ENCODE data around the gene MBP. TPM values are rescaled to one million over a fixed set of nuclear protein-coding genes. Genes with fewer than 3 reads are reported as not detected.

The MBP gene
- total and polyA plus RNA-seq, 10 of the 15 experiments (the other 5 are each of a cell fraction or from before 2014, with no cell fraction given) = 12.2 to 67.8 (median 42.1) TPM

DNA sequence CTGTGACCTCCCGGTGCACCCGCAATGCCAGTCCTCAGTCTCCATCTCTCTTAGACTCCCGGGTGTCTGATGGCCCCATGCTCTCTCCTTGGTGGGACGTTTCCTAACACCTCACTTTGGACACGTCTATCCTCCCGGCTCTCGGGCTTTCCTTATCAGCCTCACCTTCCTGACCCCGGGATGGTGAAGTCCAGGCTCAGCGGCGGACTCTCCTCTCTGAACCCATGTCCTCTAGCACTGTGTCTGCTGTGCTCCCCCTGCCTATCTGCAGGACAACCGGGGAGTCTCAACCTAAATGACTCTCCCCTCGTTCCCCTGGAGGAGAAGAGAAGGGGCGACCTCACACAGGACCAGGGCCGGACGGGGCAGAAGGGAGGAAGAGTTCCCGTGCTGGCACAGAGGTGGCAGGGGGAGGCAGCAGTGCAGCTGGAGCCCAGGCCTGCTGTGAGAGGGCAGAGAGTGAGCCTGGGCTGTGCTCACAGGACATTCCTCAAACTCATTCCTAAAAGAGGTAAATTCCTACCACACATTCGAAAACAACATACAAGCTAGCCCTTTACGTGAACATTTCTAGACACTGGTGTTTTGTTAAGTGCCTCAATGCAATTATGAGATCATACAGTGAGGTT lies 41.9 kb downstream of the MBP start:
- no peak overlapping the region for H3K9ac ChIP-seq (ENCODE audit: control insufficient read depth, insufficient read depth, low read length)
- no peaks in the 10 kb centered on the region for H3K27me3 ChIP-seq (replicated peaks in 1 of 2; ENCODE audit: control insufficient read depth in 2 of 2, insufficient read depth in 2 of 2, low read length in 1 of 2)
- FAIRE-seq (no peak), DNase-seq (ENCODE audit: low read depth, low spot score) (no peak), ATAC-seq (no peak)
- in situ Hi-C loops (cut with MboI) (no loop called here), intact Hi-C loops (cut with micrococcal nuclease; ENCODE audit: unreplicated experiment) (no loop called here)
- ChIA-PET CTCF (no interaction called here), POLR2A (no interaction called here), RAD21 (ENCODE audit: unreplicated experiment) (no interaction called here), SMC1A (ENCODE audit: uncharacterized antibody, unreplicated experiment) (interaction anchor here (1.0 to 1.5 kb wide), 2 partner anchors 15 to 27 kb away, joined by 3 to 4 read pairs; no protein-coding TSS in a partner anchor)
- no peak overlapping the region for H2AFZ ChIP-seq (ENCODE audit: control insufficient read depth, low read depth, low read length)
- no peak overlapping the region for H3K27ac ChIP-seq (ENCODE audit: control insufficient read depth, insufficient read depth)
- H4K20me1 ChIP-seq (ENCODE audit: control insufficient read depth, insufficient read depth) = no peaks in the 10 kb centered on the region
- H3K4me3 ChIP-seq = no peak overlapping the region
- H3K4me2 ChIP-seq (ENCODE audit: control insufficient read depth, insufficient read depth) = no peak overlapping the region
- peaks cover 21% of the 10 kb centered on the region for H3K79me2 ChIP-seq (ENCODE audit: control insufficient read depth, insufficient read depth, low read length)
- BruUV-seq (replicated peaks) = no TSS peak
- peaks cover 21 to 25% of the 10 kb centered on the region in 2 experiments for H3K36me3 ChIP-seq (ENCODE audit: control insufficient read depth in 2 of 2, insufficient read depth in 2 of 2, low read length in 1 of 2)
- H3K4me1 ChIP-seq (ENCODE audit: control insufficient read depth, insufficient read depth, low read length) = peaks cover 3% of the 10 kb centered on the region
- WGBS (ENCODE audit: insufficient coverage, insufficient replicate concordance, low lambda C conversion rate, missing lambda C conversion rate) = 96% methylated on average over 17 of the region's 18 CpGs
- no peaks in the 10 kb centered on the region for H3K9me3 ChIP-seq (replicated peaks; ENCODE audit: control insufficient read depth, insufficient read depth, low read length)
- TF ChIP-seq ZNF622 (IDR thresholded peaks at IDR 0.05) = no peak
- TF ChIP-seq HDGF (IDR thresholded peaks at IDR 0.05) = no peak
- TF ChIP-seq MTA3 (IDR thresholded peaks at IDR 0.05; ENCODE audit: borderline replicate concordance, low read length) = no peak
- no peak for TF ChIP-seq FOXK2 (IDR thresholded peaks at IDR 0.05)
- no peak for TF ChIP-seq CHD2 (IDR thresholded peaks at IDR 0.05; ENCODE audit: borderline replicate concordance, low read depth, low read length)
- no peak for TF ChIP-seq TCF3 (IDR thresholded peaks at IDR 0.05; ENCODE audit: borderline replicate concordance, insufficient read depth, low read depth, low read length)
- no peak for TF ChIP-seq PKNOX1 (IDR thresholded peaks at IDR 0.05)
- TF ChIP-seq ZZZ3 (IDR thresholded peaks at IDR 0.05; ENCODE audit: control insufficient read depth, insufficient read length, low read depth) = no peak
- TF ChIP-seq, protein P1, sequence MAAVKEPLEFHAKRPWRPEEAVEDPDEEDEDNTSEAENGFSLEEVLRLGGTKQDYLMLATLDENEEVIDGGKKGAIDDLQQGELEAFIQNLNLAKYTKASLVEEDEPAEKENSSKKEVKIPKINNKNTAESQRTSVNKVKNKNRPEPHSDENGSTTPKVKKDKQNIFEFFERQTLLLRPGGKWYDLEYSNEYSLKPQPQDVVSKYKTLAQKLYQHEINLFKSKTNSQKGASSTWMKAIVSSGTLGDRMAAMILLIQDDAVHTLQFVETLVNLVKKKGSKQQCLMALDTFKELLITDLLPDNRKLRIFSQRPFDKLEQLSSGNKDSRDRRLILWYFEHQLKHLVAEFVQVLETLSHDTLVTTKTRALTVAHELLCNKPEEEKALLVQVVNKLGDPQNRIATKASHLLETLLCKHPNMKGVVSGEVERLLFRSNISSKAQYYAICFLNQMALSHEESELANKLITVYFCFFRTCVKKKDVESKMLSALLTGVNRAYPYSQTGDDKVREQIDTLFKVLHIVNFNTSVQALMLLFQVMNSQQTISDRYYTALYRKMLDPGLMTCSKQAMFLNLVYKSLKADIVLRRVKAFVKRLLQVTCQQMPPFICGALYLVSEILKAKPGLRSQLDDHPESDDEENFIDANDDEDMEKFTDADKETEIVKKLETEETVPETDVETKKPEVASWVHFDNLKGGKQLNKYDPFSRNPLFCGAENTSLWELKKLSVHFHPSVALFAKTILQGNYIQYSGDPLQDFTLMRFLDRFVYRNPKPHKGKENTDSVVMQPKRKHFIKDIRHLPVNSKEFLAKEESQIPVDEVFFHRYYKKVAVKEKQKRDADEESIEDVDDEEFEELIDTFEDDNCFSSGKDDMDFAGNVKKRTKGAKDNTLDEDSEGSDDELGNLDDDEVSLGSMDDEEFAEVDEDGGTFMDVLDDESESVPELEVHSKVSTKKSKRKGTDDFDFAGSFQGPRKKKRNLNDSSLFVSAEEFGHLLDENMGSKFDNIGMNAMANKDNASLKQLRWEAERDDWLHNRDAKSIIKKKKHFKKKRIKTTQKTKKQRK (IDR thresholded peaks at IDR 0.05; ENCODE audit: low read depth, low read length) = no peak
- TF ChIP-seq, protein P2, sequence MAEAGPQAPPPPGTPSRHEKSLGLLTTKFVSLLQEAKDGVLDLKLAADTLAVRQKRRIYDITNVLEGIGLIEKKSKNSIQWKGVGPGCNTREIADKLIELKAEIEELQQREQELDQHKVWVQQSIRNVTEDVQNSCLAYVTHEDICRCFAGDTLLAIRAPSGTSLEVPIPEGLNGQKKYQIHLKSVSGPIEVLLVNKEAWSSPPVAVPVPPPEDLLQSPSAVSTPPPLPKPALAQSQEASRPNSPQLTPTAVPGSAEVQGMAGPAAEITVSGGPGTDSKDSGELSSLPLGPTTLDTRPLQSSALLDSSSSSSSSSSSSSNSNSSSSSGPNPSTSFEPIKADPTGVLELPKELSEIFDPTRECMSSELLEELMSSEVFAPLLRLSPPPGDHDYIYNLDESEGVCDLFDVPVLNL (IDR thresholded peaks at IDR 0.05; ENCODE audit: low read depth, low read length) = no peak
- no peak for TF ChIP-seq ZBED1 (IDR thresholded peaks at IDR 0.05; ENCODE audit: borderline replicate concordance)

All from GM12878 (cell line).